A549 (cell line): ENCODE measurements around the gene KRT34. TPM values are rescaled to one million over a fixed set of nuclear protein-coding genes. Genes with fewer than 3 reads are reported as not detected.
"Not testable (repeated sequence)": the region's sequence is repeated elsewhere in the genome, so short reads cannot be mapped to it uniquely, and the experiment has no call there.

Experiments
- ATAC-seq, 2 experiments: fragments of 200-7000 bp in 1 of 2; fragments of >200 bp in 1 of 2; cut with Nextera tagmentation in 1 of 2; cut with Tn5 transposase in 1 of 2; 3 replicates each; pipeline versions ENCODE4 v1.8.0 to v1.9.1; 2018 to 2020; ENCODE audit warnings: mild to moderate bottlenecking in 1 of 2, moderate library complexity in 1 of 2
- CTCF ChIA-PET: fragments of 300-600 bp; sonication (Branson Sonifier 250); formaldehyde crosslinking; extraction: SDS; loops from one replicate; lab custom pipeline; 2021; ENCODE audit warnings: antibody characterized with exemption, inconsistent platforms; lab: Yijun Ruan, JAX
- POLR2A ChIA-PET: fragments of 350-600 bp; formaldehyde crosslinking; extraction: SDS; loops from one replicate; lab custom pipeline; 2021; ENCODE audit warnings: antibody characterized with exemption, inconsistent platforms; lab: Yijun Ruan, JAX
- DNase-seq, 2 experiments: peaks; one replicate each; pipeline versions ENCODE4 v3.0.0 to v3.0.0-alpha.2; 2011 to 2016; ENCODE audit warnings: low read depth in 1 of 2, low spot score in 1 of 2
- FAIRE-seq: peaks from 2 replicates; lab custom pipeline; 2011; peaks lifted over from hg19 to GRCh38; lab: Jason Lieb, UNC
- H3K27ac ChIP-seq, 2 experiments: fragments of >200 bp; sonication (Bioruptor Twin); formaldehyde crosslinking; 3 replicates each; pipeline ENCODE4 v1.5.1; 2016 to 2017
- H3K4me1 ChIP-seq: fragments of >200 bp; sonication (Bioruptor Twin); formaldehyde crosslinking; 3 replicates; pipeline ENCODE4 v1.6.1; 2016
- H3K4me2 ChIP-seq: fragments of >200 bp; sonication (Bioruptor Twin); formaldehyde crosslinking; 3 replicates; pipeline ENCODE4 v1.6.1; 2016
- H3K4me3 ChIP-seq: fragments of >200 bp; sonication (Bioruptor Twin); formaldehyde crosslinking; 3 replicates; pipeline ENCODE4 v1.5.1; 2016
- H3K9me3 ChIP-seq: fragments of >200 bp; sonication (Bioruptor Twin); formaldehyde crosslinking; 3 replicates; pipeline ENCODE4 v1.6.1; 2016
- CEBPB ChIP-seq, 2 experiments: fragments of >200 bp in 1 of 2; sonication (Bioruptor Twin) in 1 of 2; formaldehyde crosslinking in 1 of 2; IDR thresholded peaks; 2 replicates each; pipeline ENCODE4 v1.6.1; 2012 to 2016
- CHD2 ChIP-seq: fragments of 150-350 bp; IDR thresholded peaks from 2 replicates; pipeline ENCODE4 v1.6.1; 2014; ENCODE audit warnings: low read length; ENCODE audit not compliant: partially characterized antibody
- CHD4 ChIP-seq: fragments of 200-600 bp; sonication (generic); IDR thresholded peaks from 2 replicates; pipeline ENCODE4 v1.6.1; 2016; ENCODE audit warnings: antibody characterized with exemption, mild to moderate bottlenecking, borderline replicate concordance
- ELK1 ChIP-seq: fragments of 150-350 bp; IDR thresholded peaks from 2 replicates; pipeline ENCODE4 v1.6.1; 2014; ENCODE audit warnings: low read depth, mild to moderate bottlenecking, low read length
- ESRRA ChIP-seq: fragments of 150-350 bp; IDR thresholded peaks from 2 replicates; pipeline ENCODE4 v1.6.1; 2014; ENCODE audit warnings: mild to moderate bottlenecking, low read length, borderline replicate concordance
- FOXS1 ChIP-seq: fragments of 250-450 bp; sonication (Bioruptor Pico); IDR thresholded peaks from 2 replicates; pipeline ENCODE4 v1.5.0; 2020; ENCODE audit warnings: mild to moderate bottlenecking, moderate library complexity
- HDAC2 ChIP-seq: fragments of 200-600 bp; sonication (generic); IDR thresholded peaks from 2 replicates; pipeline ENCODE4 v1.6.1; 2016
- HEYL ChIP-seq: fragments of 250-450 bp; sonication (Bioruptor Pico); IDR thresholded peaks from 2 replicates; pipeline ENCODE4 v1.8.0; 2021; ENCODE audit warnings: mild to moderate bottlenecking, moderate library complexity
- HOXB5 ChIP-seq: fragments of 250-450 bp; sonication (Bioruptor Pico); IDR thresholded peaks from 2 replicates; pipeline ENCODE4 v1.5.0; 2020; ENCODE audit warnings: mild to moderate bottlenecking, moderate library complexity
- NFE2L2 ChIP-seq: fragments of 150-350 bp; conservative IDR thresholded peaks from 2 replicates; pipeline ENCODE4 v1.6.1; 2014; ENCODE audit warnings: low read length
- PHF8 ChIP-seq: fragments of 200-600 bp; sonication (generic); IDR thresholded peaks from 2 replicates; pipeline ENCODE4 v1.6.1; 2016; ENCODE audit warnings: low read depth, mild to moderate bottlenecking, antibody characterized with exemption, moderate library complexity, borderline replicate concordance
- POLR2A ChIP-seq: IDR thresholded peaks from 2 replicates; pipeline ENCODE4 v1.6.1; 2012; ENCODE audit warnings: mild to moderate bottlenecking, low read length
- RARB ChIP-seq: fragments of 250-450 bp; sonication (Bioruptor Pico); IDR thresholded peaks from 2 replicates; pipeline ENCODE4 v1.8.0; 2021; ENCODE audit warnings: mild to moderate bottlenecking, moderate library complexity
- RCOR1 ChIP-seq: fragments of 150-350 bp; IDR thresholded peaks from 2 replicates; pipeline ENCODE4 v1.6.1; 2014; ENCODE audit warnings: antibody characterized with exemption, low read length, low read depth
- RNF2 ChIP-seq: fragments of 200-600 bp; sonication (generic); IDR thresholded peaks from 2 replicates; pipeline ENCODE4 v1.6.1; 2016; ENCODE audit warnings: low read depth, mild to moderate bottlenecking, antibody characterized with exemption, moderate library complexity, borderline replicate concordance
- SMC3 ChIP-seq: fragments of >200 bp; sonication (Bioruptor Twin); formaldehyde crosslinking; IDR thresholded peaks from 3 replicates; pipeline ENCODE4 v1.6.1; 2018; ENCODE audit warnings: inconsistent platforms
- WGBS: methylation state at CpG from one replicate; pipeline ENCODE4 v1.1.6; 2017; ENCODE audit errors: missing lambda C conversion rate; 5-methylcytosine and 5-hydroxymethylcytosine counted together
- polyA plus RNA-seq, 4 experiments: library from polyadenylated mRNA; depleted of rRNA in 3 of 4; stranded (reverse); fragments of >200 nt; fragmentation: RNase III in 1 of 4; extraction: RNeasy Plus Mini Kit Qiagen cat#74134 plus additional on column Dnase treatment in 1 of 4; gene quantifications; 2 replicates in 3 of 4; 3 replicates in 1 of 4; pipeline ENCODE4 v1.2.3, GENCODE V29; 2011 to 2017
- TF ChIP-seq, protein P1 (sequence below): IDR thresholded peaks from 2 replicates; pipeline ENCODE4 v1.6.1; 2012
- TF ChIP-seq, protein P2 (sequence below): IDR thresholded peaks from 2 replicates; pipeline ENCODE4 v1.6.1; 2012; ENCODE audit warnings: low read depth, borderline replicate concordance

The KRT34 gene
- polyA plus RNA-seq, 2 of the 4 experiments (the other 2 are of a cell fraction), result 0.09 to 0.23 TPM

- ChIA-PET POLR2A (no interaction called here), CTCF (interaction anchor here (1.0 to 2.0 kb wide), 5 partner anchors 8 to 224 kb away, joined by 3 to 5 read pairs (median 4); no protein-coding TSS in a partner anchor)
- 74% methylated on average over 8 of the region's 13 CpGs for WGBS
- no peak for DNase-seq
- FAIRE-seq, result no peak
- Histone ChIP-seq H3K4me1 (0 out of 3 replicates have a peak, but pooled peaks cover 4% of the 10 kb centered on the region), H3K4me3 (no peak within 1 kb of the TSS), H3K9me3 (no peaks in the 10 kb centered on the region), H3K27ac (no peak within 1 kb of the TSS), H3K4me2 (no peak within 1 kb of the TSS)
- TF ChIP-seq, protein P1, sequence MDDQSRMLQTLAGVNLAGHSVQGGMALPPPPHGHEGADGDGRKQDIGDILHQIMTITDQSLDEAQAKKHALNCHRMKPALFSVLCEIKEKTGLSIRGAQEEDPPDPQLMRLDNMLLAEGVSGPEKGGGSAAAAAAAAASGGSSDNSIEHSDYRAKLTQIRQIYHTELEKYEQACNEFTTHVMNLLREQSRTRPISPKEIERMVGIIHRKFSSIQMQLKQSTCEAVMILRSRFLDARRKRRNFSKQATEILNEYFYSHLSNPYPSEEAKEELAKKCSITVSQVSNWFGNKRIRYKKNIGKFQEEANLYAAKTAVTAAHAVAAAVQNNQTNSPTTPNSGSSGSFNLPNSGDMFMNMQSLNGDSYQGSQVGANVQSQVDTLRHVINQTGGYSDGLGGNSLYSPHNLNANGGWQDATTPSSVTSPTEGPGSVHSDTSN, result no peak
- TF ChIP-seq SMC3 (no peak), POLR2A (no peak), CEBPB (IDR thresholded peaks at IDR 0.05) (no peak)
- no peak for ATAC-seq
Observed at GRCh38 chr17:41424111-41424635, 42.1 kb upstream of the KRT34 start, which contains the start of gene KRT37. TSS of gene KRT37 (minus strand) at chr17:41424585. CDS start at chr17:41424523, 62 bp downstream.

DNA sequence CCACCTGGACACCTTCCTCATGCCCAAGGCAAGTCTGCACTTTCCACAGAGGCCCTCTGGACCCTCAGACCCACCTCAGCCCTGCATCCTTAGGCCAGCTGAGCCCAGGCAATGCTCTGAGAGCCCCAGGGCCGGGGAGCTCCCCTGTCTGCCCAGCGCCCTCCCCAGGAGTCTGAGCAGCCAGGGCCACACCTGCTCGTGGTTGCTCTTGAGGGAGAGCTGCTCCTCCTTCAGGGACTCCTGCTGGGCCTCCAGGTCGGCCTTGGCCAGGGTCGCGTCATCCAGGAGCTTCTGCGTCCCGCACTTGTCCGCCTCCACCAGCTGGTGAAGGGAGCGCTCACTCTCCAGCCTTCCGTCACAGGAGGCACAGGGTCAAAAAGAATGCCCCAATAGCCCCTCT is 40.5 kb upstream of the KRT34 start:
- H3K27ac ChIP-seq, ATAC-seq, H3K4me3 ChIP-seq, POLR2A ChIA-PET, H3K4me2 ChIP-seq, H3K4me1 ChIP-seq, FAIRE-seq, DNase-seq, H3K9me3 ChIP-seq: not testable (repeated sequence)
- CTCF ChIA-PET, result interaction anchor here (1.0 to 1.8 kb wide), 3 partner anchors 17 to 65 kb away, joined by 3 to 4 read pairs (median 3); no protein-coding TSS in a partner anchor
- WGBS, result 71% methylated on average over 9 of the region's 11 CpGs

- Histone ChIP-seq H3K9me3 (no peaks in the 10 kb centered on the region), H3K4me1 (0 out of 3 replicates have a peak, but pooled peaks cover 4% of the 10 kb centered on the region), H3K4me3 (no peak overlapping the region), H3K4me2 (no peak overlapping the region), H3K27ac (no peak overlapping the region)
- no peak for TF ChIP-seq NFE2L2
- no peak for TF ChIP-seq HEYL
- no peak for DNase-seq
- no peak for FAIRE-seq
- 66% methylated on average over 4 of the region's 4 CpGs for WGBS
- ChIA-PET POLR2A (no interaction called here), CTCF (interaction anchor here (1.0 to 1.1 kb wide), 2 partner anchors 18 to 66 kb away, joined by 3 read pairs; no protein-coding TSS in a partner anchor)
- no peak for ATAC-seq
Observed at GRCh38 chr17:41421617-41422016, 39.5 kb upstream of the KRT34 start.

DNA sequence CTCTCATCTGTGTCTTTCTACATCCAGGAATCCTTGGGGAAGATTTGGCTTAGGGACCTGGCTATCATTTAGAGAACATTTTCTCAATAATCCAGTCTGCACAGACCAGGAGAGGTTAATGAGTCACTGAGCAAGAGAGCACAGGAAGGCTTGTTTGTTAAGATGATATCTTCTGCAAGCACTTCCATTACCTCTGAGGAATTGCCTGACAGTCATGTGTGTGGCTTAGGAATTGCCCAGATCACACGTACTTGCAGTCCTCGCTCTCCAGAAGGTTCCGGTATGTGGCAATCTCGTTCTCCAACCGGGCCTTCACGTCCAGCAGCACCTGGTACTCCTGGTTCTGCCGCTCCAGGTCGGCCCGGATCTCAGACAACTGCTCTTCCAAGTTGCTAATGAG is 39.0 kb upstream of the KRT34 start:
- 54% methylated on average over 9 of the region's 9 CpGs for WGBS
- Histone ChIP-seq H3K9me3 (no peaks in the 10 kb centered on the region), H3K27ac (no peak overlapping the region; a peak in 1 of 6 replicates), H3K4me2 (no peak overlapping the region; the same call in 2 of the 3 replicates), H3K4me1 (0 out of 3 replicates have a peak, but pooled peaks cover 4% of the 10 kb centered on the region), H3K4me3 (no peak overlapping the region)
- ChIA-PET POLR2A (no interaction called here), CTCF (interaction anchor here (1.8 to 6.1 kb wide), 2 partner anchors 15 to 18 kb away, joined by 5 to 46 read pairs; no protein-coding TSS in a partner anchor)
- FAIRE-seq (no peak), DNase-seq (no peak), ATAC-seq (no peak; a peak in 1 of 6 replicates)
- no peak for TF ChIP-seq POLR2A
- TF ChIP-seq CHD2, result no peak
- TF ChIP-seq ESRRA, result no peak
- TF ChIP-seq NFE2L2, result no peak
- no peak for TF ChIP-seq PHF8
- TF ChIP-seq RNF2, result no peak
- no peak for TF ChIP-seq FOXS1 (CRISPR knock-in tag)
- TF ChIP-seq, protein P2, sequence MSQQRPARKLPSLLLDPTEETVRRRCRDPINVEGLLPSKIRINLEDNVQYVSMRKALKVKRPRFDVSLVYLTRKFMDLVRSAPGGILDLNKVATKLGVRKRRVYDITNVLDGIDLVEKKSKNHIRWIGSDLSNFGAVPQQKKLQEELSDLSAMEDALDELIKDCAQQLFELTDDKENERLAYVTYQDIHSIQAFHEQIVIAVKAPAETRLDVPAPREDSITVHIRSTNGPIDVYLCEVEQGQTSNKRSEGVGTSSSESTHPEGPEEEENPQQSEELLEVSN, result no peak
- TF ChIP-seq RARB, result no peak
- no peak for TF ChIP-seq HOXB5 (CRISPR knock-in tag)
- no peak for TF ChIP-seq HDAC2
- TF ChIP-seq CHD4, result no peak
- no peak for TF ChIP-seq ELK1
- no peak for TF ChIP-seq RCOR1
- TF ChIP-seq, all 56 proteins: peak for 0
